Hepatocyte (in vitro differentiated cells): ENCODE measurements around the gene NIN.

Experiments used
- EZH2 ChIP-seq: fragments of 200-600 bp; sonication (generic); IDR thresholded peaks from 2 replicates; pipeline ENCODE4 v1.6.1; 2016; ENCODE audit warnings: antibody characterized with exemption, mild to moderate bottlenecking, borderline replicate concordance
- EZH2phosphoT487 ChIP-seq: fragments of 200-600 bp; sonication (generic); IDR thresholded peaks from one replicate; pipeline ENCODE4 v1.6.1; 2018; ENCODE audit warnings: antibody characterized with exemption, mild to moderate bottlenecking, low read depth, moderate library complexity; ENCODE audit not compliant: unreplicated experiment, severe bottlenecking
- TF ChIP-seq, protein P1 (sequence below): fragments of 200-600 bp; sonication (generic); IDR thresholded peaks from 2 replicates; pipeline ENCODE4 v1.5.1; 2016; ENCODE audit warnings: antibody characterized with exemption, mild to moderate bottlenecking; ENCODE audit not compliant: poor library complexity

DNA sequence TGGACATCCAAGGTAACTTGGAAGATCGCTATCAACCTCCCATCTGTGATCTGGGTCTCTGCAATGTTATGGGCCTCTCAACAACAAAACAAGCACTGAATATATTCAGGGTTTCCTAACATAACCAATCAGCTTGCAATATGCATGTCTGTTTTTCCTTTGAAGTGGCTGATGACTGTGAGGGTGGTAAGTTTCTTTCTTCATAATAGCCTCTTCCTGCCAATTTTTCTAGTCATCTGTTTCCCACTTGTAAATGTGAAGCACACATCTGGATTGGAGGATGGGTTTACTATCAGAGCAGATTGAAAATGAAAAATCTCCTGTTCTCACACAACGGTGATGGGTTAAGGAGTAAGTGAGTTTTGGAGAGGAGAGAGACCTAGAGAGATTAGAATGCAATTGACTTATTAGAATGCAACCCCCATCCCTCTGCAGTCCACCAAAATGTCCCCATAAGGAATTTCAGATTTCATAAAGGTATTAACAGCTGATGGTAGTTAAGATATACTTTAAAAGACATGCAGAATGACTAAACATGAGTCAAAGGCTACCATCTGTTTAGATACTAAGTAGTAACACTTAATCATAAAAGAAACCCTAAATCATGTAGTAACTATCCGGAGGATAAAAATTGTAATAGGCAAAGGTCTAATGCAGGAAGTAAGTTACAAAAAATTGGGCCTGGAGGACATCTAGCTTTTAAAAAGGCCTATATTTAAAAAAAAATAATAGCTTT is 104.4 kb downstream of the NIN start:
- TF ChIP-seq EZH2 (no peak), EZH2phosphoT487 (no peak)
- TF ChIP-seq, protein P1, sequence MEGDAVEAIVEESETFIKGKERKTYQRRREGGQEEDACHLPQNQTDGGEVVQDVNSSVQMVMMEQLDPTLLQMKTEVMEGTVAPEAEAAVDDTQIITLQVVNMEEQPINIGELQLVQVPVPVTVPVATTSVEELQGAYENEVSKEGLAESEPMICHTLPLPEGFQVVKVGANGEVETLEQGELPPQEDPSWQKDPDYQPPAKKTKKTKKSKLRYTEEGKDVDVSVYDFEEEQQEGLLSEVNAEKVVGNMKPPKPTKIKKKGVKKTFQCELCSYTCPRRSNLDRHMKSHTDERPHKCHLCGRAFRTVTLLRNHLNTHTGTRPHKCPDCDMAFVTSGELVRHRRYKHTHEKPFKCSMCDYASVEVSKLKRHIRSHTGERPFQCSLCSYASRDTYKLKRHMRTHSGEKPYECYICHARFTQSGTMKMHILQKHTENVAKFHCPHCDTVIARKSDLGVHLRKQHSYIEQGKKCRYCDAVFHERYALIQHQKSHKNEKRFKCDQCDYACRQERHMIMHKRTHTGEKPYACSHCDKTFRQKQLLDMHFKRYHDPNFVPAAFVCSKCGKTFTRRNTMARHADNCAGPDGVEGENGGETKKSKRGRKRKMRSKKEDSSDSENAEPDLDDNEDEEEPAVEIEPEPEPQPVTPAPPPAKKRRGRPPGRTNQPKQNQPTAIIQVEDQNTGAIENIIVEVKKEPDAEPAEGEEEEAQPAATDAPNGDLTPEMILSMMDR, result no peak
